ENCODE measurements around the gene MGAT4A. TPM values are rescaled to one million over a fixed set of nuclear protein-coding genes. Genes with fewer than 3 reads are reported as not detected.
A peak's percentile ranks its signal among the peaks of the same experiment; 100 is the strongest.

Gene MGAT4A
- total and polyA plus RNA-seq, 2 of the 13 experiments (the other 11 are each of a cell fraction or from before 2014, with no cell fraction given): 47.2 to 90.9 TPM

GRCh38 chr2:98730707-98731040 lies 258 bp downstream of the MGAT4A start:
- no TSS peak for BruUV-seq (replicated peaks)
- H3K27ac ChIP-seq (ENCODE audit: extremely low read length, insufficient read depth, low read length): peak overlapping the region; percentile 79
- ATAC-seq: peak; percentile 61
- no peak overlapping the region for H2AFZ ChIP-seq (ENCODE audit: low read length)
- ChIA-PET CTCF (ENCODE audit: low intra/inter-chr PET ratio, low total read pairs) (interaction anchor here (1.0 to 1.9 kb wide), 2 partner anchors 82 to 107 kb away, joined by 3 to 5 read pairs; no protein-coding TSS in a partner anchor), POLR2A (interaction anchor here (1.0 to 4.2 kb wide), 17 partner anchors 9 to 606 kb away, joined by 3 to 84 read pairs (median 11); partner anchors contain the start of genes C2orf15, EIF5B and TXNDC9)
- DNase-seq (ENCODE audit: low spot score): peak; percentile 44
- in situ Hi-C loops (cut with HindIII; ENCODE audit: extremely low pct_ligation_motif_present, low pct_unique_long_range_greater_than_20kb): loop anchor here (5.0 kb wide), 1 partner anchor 107 kb away; no protein-coding TSS in a partner anchor
- H3K36me3 ChIP-seq (replicated peaks in 1 of 2; ENCODE audit: control insufficient read depth in 1 of 2, insufficient read depth in 2 of 2, low read length in 2 of 2): peaks cover 0 to 7% of the 10 kb centered on the region in 2 experiments; a peak in 3 of 5 replicates
- H3K4me3 ChIP-seq (replicated peaks in 1 of 3; ENCODE audit: insufficient read depth in 1 of 3, low read depth in 2 of 3, low read length in 3 of 3): peak overlapping the region; percentile 55 to 97 (median 79)
- H3K4me2 ChIP-seq (ENCODE audit: low read depth, low read length): peak overlapping the region; percentile 82; the same call in 1 of the 2 replicates
- intact Hi-C loops (cut with micrococcal nuclease; ENCODE audit: unreplicated experiment): loop anchor here (1.0 to 5.0 kb wide), 3 partner anchors 37 to 106 kb away; no protein-coding TSS in a partner anchor
- peaks cover 79% of the 10 kb centered on the region for H3K4me1 ChIP-seq (ENCODE audit: insufficient read depth, low read length)
- FAIRE-seq: no peak
- TF ChIP-seq ZUFSP (CRISPR knock-in tag; IDR thresholded peaks at IDR 0.05; ENCODE audit: borderline replicate concordance) (no peak), HNRNPK (IDR thresholded peaks at IDR 0.05; ENCODE audit: low read depth, low read length, poor library complexity, severe bottlenecking) (peak; percentile 25), HNRNPUL1 (IDR thresholded peaks at IDR 0.05; ENCODE audit: low read depth, low read length) (no peak), RAD21 (CRISPR knock-in tag; IDR thresholded peaks at IDR 0.05) (peak; percentile 62; the same call in 1 of the 2 replicates), ZNF674 (CRISPR knock-in tag; IDR thresholded peaks at IDR 0.05; ENCODE audit: low read depth) (0 out of 2 replicates have a peak, but pooled peaks have one; percentile 8), ZBTB25 (CRISPR knock-in tag; IDR thresholded peaks at IDR 0.05) (no peak)
- H3K9me3 ChIP-seq (ENCODE audit: low read length): no peaks in the 10 kb centered on the region
- peaks cover 65% of the 10 kb centered on the region for H3K79me2 ChIP-seq (ENCODE audit: insufficient read depth, low read length)
- H3K27me3 ChIP-seq (ENCODE audit: control insufficient read depth in 1 of 2, insufficient read depth in 2 of 2, low read length in 2 of 2): no peaks in the 10 kb centered on the region; a peak in 1 of 5 replicates
- H3K9ac ChIP-seq (ENCODE audit: insufficient read depth, low read depth, low read length): peak overlapping the region; percentile 84
- no peaks in the 10 kb centered on the region for H4K20me1 ChIP-seq (ENCODE audit: insufficient read depth, low read length)
- WGBS (ENCODE audit: low lambda C conversion rate): under 1% methylated on average over 22 of the region's 56 CpGs
